ENCODE measurements around the gene ACAA1. TPM values are rescaled to one million over a fixed set of nuclear protein-coding genes. Genes with fewer than 3 reads are reported as not detected.
"Not testable (repeated sequence)": the region's sequence is repeated elsewhere in the genome, so short reads cannot be mapped to it uniquely, and the experiment has no call there.

ACAA1 gene
- total RNA-seq, 1 experiment from 2014 or later = 24.0 TPM

DNA sequence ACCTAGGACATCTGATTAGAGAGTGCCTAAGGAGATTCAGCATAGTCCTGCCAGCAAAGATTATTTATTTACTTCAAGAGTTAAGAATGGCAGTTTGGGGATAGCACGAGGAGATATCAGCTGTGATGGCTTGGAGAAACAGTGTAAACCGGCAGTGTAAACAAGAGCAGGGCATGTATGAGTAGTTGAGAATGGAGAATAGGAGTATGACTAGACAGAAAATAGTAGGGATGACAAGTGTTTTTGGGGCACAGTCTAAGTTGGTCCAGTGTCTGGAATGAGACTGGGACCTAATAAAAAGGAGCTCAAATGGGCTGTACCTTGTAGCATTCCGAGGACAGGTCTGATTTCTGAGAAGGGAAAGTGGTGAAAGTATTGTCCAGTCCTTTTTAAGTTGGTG, 59.9 kb downstream of the ACAA1 start:
- DNase-seq (ENCODE audit: low spot score); H3K27ac ChIP-seq (ENCODE audit: low read depth, low read length, poor library complexity, severe bottlenecking); intact Hi-C loops (cut with micrococcal nuclease; ENCODE audit: unreplicated experiment); H3K27me3 ChIP-seq (replicated peaks; ENCODE audit: insufficient read depth, low read depth, low read length, poor library complexity); H3K4me3 ChIP-seq (ENCODE audit: low read depth, low read length, poor library complexity, severe bottlenecking); H3K36me3 ChIP-seq (ENCODE audit: insufficient read depth, low read length, poor library complexity, severe bottlenecking); H3K9me3 ChIP-seq (ENCODE audit: low read depth, low read length, poor library complexity, severe bottlenecking); POLR2A ChIA-PET (ENCODE audit: low non-redundant PET); H3K4me1 ChIP-seq (ENCODE audit: insufficient read depth, low read length, poor library complexity, severe bottlenecking); BruUV-seq (replicated peaks); CTCF ChIA-PET: not testable (repeated sequence)

Other genes with a start within 250 kb of the ACAA1 start
- 2.9 and 4.2 TPM in 2 replicates for gene VILL, start 146.3 kb downstream of the ACAA1 start, total RNA-seq (2021)
- gene PLCD1, start 107.5 kb downstream of the ACAA1 start, total RNA-seq (2021) = 1.1 and 4.1 TPM in 2 replicates
- not detected in 2 replicates for gene DLEC1, start 97.9 kb downstream of the ACAA1 start, total RNA-seq (2021)
- 11.9 and 13.1 TPM in 2 replicates for gene MYD88, start 1.5 kb upstream of the ACAA1 start, total RNA-seq (2021)
- 30.9 and 31.1 TPM in 2 replicates for gene OXSR1, start 28.4 kb upstream of the ACAA1 start, total RNA-seq (2021)
- gene SLC22A13, start 128.7 kb upstream of the ACAA1 start, total RNA-seq (2021) = 0.66 and 1.1 TPM in 2 replicates
- 0.22 and 0.26 TPM in 2 replicates for gene SLC22A14, start 145.2 kb upstream of the ACAA1 start, total RNA-seq (2021)
- 3.6 and 4.7 TPM in 2 replicates for gene XYLB, start 209.7 kb upstream of the ACAA1 start, total RNA-seq (2021)

All from A673 (cell line).